Activated CD4-positive, CD25-positive, alpha-beta regulatory T cell treated with anti-CD3 and anti-CD28 coated beads, Interleukin-2, amount 50 U/mL, for 72 hours (primary cell): Measurements from ENCODE around the gene KAT2B.

ENCODE experiments used
- DNase-seq: peaks from one replicate; pipeline ENCODE4 v3.0.0; 2021

Gene KAT2B

GRCh38 chr3:20101041-20101440 is 60.8 kb downstream of the KAT2B start:
- no peak for DNase-seq

- no peak for DNase-seq
These were observed 63.5 kb downstream of the KAT2B start for GRCh38 chr3:20103731-20104130.

DNA sequence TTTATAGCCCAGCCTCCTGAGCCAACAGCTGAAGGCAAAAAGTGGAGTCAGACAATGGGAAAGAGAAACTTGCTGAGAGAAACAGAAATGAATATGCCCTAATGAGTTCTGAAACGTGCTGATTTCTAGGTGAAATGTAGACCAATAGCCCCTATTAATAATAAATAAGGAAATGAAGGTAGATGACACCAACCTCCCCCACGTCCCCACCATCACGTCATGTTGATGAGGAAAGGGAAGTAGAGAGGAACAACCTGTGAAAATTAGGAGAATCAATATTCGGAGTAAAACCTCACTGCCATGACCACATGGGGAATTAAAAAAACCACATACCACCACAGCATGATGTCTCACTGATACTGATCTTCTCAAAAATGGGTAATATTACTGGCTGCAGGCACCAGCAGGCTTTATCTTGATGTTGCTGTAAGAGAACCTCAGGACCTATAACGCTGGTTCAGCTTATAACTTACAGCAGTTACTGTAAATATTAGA is 64.0 kb downstream of the KAT2B start:
- DNase-seq, result peak; percentile 45

- no peak for DNase-seq
These were observed 65.5 kb downstream of the KAT2B start for GRCh38 chr3:20105513-20106280.

- no peak for DNase-seq
These were observed 67.5 kb downstream of the KAT2B start for GRCh38 chr3:20107722-20108121.

DNA sequence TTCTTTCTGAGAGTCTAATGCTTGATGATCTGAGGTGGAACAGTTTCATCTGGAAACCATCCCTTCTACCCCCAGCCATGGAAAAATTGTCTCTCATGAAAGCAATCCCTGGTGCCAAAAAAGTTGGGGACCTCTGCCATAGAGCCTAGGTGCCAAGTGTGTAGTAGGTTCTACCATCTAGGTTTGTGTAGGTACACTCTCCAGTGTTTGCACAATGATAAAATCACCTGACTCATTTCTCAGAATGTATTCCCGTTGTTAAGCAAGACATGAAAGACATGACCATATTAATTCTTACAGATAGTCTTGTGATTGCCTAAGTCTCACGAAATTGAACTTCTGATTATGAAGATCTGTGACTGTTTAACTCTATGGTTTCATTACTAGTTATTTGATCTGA is 68.6 kb downstream of the KAT2B start:
- no peak for DNase-seq

GRCh38 chr3:20110826-20111225 is 70.6 kb downstream of the KAT2B start:
- no peak for DNase-seq

GRCh38 chr3:20111836-20112235 is 71.6 kb downstream of the KAT2B start:
- no peak for DNase-seq

- DNase-seq, result no peak
These were observed 80.8 kb downstream of the KAT2B start for GRCh38 chr3:20121088-20121487.

GRCh38 chr3:20123131-20123652 is 82.9 kb downstream of the KAT2B start:
- no peak for DNase-seq

- no peak for DNase-seq
These were observed 85.0 kb downstream of the KAT2B start for GRCh38 chr3:20125289-20125688.

DNA sequence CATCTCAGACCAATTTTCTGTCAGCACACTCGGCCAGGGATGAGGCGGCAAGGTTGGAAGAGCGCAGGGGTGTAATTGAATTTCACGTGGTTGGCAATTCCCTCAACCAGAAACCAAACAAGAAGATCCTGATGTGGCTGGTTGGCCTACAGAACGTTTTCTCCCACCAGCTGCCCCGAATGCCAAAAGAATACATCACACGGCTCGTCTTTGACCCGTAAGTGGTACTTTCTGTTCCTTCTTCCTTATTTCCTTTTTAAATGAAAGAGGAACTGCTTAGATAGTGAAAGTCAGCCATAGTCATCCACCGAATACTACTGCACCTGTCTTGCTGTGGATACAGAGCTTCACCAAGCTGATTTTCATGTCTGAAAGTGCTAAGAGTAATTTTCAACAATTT is 85.7 kb downstream of the KAT2B start:
- DNase-seq, result no peak

DNA sequence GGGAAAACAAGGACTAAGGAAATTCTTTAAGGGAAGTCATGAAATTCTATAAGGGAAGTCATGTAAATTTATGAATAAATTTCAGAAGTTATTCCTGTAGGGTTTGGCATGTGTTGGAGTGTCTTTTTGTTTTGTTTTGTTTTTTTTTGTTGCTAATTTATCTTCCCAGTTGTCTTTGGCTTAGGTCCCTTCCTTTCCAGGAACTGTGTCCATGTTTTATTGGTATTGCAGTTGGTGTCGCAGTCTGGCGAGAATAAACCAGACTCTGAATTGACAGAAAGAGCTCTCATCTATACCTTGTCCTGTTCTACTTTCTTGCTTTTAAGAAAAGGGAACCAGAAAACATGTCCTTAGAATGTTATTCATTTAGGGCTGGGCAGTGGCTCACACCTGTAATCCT is 88.1 kb downstream of the KAT2B start:
- DNase-seq, result no peak

DNA sequence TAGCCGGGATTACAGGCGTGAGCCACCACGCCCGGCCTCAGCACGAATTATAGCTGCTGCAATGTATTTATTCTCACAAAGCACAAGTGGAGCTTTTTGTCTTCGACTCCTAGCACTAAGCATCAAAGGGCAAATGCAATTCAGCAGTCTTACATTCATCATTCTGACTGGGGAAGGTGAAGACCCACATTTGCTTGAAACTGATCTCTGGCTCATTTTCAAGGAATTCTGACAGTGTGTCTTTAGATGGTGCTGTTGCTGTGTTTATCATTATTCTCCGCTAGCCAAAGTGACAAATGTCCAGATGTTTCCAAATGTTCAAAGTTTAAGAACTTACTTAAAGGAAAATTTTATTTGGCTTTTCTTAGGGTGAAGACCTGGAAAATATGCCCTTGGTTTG is 89.9 kb downstream of the KAT2B start:
- DNase-seq, result no peak

DNA sequence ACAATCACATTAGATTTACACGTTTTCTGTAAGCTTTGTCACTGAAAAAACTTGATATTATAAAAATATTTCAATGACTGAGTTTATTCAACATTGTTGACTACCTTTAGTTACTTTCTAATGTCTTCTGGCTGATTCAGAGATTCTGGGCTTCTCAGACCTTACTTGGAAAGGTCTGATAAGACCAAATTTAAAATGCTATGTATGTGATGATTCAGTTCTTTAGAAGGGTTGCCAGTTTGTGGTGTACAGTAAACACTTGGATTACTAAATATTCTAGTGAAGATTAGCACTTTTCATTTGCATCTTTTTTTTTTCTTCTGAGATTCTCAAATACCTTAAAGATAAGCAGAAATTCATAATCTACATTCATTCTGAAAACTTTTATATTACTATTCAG is 96.0 kb downstream of the KAT2B start:
- DNase-seq, result no peak

GRCh38 chr3:20137647-20138046 is 97.4 kb downstream of the KAT2B start:
- DNase-seq, result no peak

DNA sequence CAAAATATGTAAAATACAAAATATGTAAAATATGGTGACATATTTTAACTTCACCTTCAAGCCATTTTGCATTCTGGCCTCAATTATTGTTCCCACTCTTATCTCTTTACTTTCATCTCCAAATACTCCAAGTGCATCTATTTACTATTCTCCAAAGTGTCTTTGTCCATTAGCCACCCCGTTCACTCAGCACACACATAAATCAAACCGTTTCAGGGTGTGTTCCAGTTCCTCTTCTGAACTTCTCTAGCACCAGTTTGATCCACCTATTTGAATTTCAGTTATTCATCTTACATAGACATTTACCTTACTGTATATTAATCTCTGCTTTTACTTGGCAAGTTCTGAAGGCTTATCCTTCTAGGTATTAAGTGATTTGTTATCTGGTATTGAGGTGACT is 100.6 kb downstream of the KAT2B start:
- DNase-seq, result no peak

DNA sequence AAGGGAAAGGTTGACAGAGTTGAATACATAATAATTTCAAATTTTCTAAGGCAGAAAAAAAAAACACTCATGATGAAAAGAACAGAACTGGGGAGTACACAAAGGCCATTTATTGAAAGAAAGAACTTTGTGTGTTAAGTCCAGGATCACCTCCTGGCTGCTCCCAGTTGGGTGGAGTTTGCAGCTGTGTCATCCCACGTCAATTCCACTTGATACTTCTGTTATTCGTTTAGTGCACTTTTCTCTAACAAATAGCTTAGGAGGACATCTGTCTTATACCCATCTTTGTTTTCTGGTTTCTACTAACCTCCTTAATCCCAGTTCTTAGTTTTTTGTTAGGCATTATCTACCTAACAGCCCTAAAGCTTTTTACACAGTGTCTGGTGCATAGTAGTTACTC is 101.1 kb downstream of the KAT2B start:
- DNase-seq, result no peak

GRCh38 chr3:20141851-20142250 is 101.6 kb downstream of the KAT2B start:
- DNase-seq, result no peak

- no peak for DNase-seq
These were observed 102.3 kb downstream of the KAT2B start for GRCh38 chr3:20142517-20142916.

GRCh38 chr3:20143519-20143918 is 103.3 kb downstream of the KAT2B start:
- DNase-seq, result no peak

DNA sequence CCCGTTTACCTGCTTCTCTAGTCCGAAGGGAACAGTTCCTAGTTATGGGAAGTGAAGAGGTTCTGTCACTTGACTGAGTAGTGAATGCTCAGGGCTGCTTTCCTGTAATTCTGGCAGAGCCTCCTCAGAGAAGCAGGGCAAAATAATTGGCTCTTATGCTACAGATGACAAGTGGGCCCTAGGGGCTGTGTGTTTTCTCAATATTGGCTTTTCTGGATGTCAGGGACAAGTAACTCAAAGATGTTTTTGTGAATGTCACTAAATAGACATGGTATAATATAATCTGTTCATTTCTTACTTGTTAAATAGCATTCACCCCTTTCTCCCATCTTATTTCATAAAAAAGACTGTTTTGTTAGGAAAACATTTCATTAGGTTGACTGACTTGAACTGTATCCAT is 105.6 kb downstream of the KAT2B start:
- DNase-seq, result no peak

DNA sequence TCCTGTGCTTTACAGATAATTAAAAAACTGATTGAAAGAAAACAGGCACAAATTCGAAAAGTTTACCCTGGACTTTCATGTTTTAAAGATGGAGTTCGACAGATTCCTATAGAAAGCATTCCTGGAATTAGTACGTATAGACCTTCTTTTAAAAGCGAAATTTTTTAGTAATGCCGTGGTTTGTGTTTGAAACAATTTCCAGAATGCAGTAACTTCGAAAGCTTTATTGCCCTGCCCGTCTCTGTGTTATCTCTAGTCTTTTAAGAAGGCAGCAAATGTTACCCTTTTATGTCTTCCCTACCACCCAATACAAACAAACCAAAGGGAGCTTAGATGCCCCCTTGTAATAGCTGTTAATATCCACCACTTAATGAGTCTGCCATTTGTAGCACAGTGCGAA is 106.1 kb downstream of the KAT2B start:
- no peak for DNase-seq

DNA sequence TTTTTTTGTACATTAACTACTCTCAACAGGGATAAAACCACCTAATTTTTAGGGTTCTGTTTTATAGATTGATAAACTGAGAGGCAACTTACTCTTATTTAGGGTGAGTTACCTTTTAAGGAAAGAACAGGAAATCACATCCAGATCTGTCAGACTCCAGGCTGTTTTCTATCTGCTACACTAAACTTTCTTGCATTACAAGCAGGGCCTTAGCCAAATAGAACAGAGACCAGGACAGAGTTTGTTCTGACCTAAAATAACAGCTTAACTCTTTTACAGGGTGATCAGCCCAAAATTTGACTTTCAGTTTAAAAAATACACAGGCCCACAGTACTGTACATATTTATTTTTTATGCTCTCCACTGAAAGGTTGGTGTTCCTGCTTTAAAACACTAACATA is 107.1 kb downstream of the KAT2B start:
- DNase-seq, result no peak

GRCh38 chr3:20148466-20148865 is 108.2 kb downstream of the KAT2B start:
- DNase-seq, result no peak
